Gastroesophageal sphincter (tissue), 3 donors: ENCODE data around the gene OST4.

ENCODE experiments used
- EP300 ChIP-seq: sonication (generic); formaldehyde crosslinking; IDR thresholded peaks from one replicate; pipeline ENCODE4 v1.6.1; 2017; ENCODE audit warnings: antibody characterized with exemption, mild to moderate bottlenecking
- POLR2A ChIP-seq, 2 donors: fragments of 450-650 bp; IDR thresholded peaks; one replicate each; pipeline ENCODE4 v1.6.1; 2017; ENCODE audit warnings: antibody characterized with exemption in 2 of 2, mild to moderate bottlenecking in 2 of 2, moderate library complexity in 1 of 2
- POLR2AphosphoS5 ChIP-seq: sonication (generic); formaldehyde crosslinking; IDR thresholded peaks from one replicate; pipeline ENCODE4 v1.6.1; 2017; ENCODE audit warnings: antibody characterized with exemption
- TF ChIP-seq, protein P1 (sequence below), 4 experiments: fragments of 200-600 bp in 2 of 4; fragments of 450-650 bp in 2 of 4; sonication (generic) in 1 of 4; IDR thresholded peaks; one replicate each; pipeline ENCODE4 v1.5.1; 2017 to 2019; ENCODE audit warnings: antibody characterized with exemption in 4 of 4, mild to moderate bottlenecking in 2 of 4, moderate library complexity in 2 of 4

DNA sequence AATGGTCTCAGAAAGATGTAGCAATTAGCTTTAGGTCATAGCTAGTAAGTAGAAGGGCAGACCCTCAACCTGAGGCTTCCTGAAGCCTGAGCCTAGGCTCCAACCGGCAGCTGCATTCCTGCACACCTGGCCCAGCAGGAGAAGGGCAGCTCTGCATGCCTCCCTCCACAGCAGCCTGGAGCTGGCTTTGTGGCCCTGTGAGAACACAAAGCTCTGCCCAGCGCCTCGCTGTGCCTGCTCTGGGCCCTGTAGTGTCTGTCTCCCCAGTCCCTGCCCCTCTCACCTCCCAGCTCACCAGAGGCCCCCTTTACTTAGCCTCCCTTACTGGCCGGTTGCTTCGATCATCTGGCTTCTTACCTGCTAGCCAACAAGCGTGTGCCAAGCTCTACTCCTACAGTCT lies 32.0 kb downstream of the OST4 start:
- TF ChIP-seq, protein P1, sequence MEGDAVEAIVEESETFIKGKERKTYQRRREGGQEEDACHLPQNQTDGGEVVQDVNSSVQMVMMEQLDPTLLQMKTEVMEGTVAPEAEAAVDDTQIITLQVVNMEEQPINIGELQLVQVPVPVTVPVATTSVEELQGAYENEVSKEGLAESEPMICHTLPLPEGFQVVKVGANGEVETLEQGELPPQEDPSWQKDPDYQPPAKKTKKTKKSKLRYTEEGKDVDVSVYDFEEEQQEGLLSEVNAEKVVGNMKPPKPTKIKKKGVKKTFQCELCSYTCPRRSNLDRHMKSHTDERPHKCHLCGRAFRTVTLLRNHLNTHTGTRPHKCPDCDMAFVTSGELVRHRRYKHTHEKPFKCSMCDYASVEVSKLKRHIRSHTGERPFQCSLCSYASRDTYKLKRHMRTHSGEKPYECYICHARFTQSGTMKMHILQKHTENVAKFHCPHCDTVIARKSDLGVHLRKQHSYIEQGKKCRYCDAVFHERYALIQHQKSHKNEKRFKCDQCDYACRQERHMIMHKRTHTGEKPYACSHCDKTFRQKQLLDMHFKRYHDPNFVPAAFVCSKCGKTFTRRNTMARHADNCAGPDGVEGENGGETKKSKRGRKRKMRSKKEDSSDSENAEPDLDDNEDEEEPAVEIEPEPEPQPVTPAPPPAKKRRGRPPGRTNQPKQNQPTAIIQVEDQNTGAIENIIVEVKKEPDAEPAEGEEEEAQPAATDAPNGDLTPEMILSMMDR (IDR thresholded peaks at IDR 0.05) = no peak
- TF ChIP-seq POLR2AphosphoS5 = no peak
- no peak for TF ChIP-seq POLR2A (IDR thresholded peaks at IDR 0.05)
- no peak for TF ChIP-seq EP300
